ENCODE results near the gene ANKRD36C.
"Not testable (repeated sequence)": the region's sequence is repeated elsewhere in the genome, so short reads cannot be mapped to it uniquely, and the experiment has no call there.

The ANKRD36C gene

DNA sequence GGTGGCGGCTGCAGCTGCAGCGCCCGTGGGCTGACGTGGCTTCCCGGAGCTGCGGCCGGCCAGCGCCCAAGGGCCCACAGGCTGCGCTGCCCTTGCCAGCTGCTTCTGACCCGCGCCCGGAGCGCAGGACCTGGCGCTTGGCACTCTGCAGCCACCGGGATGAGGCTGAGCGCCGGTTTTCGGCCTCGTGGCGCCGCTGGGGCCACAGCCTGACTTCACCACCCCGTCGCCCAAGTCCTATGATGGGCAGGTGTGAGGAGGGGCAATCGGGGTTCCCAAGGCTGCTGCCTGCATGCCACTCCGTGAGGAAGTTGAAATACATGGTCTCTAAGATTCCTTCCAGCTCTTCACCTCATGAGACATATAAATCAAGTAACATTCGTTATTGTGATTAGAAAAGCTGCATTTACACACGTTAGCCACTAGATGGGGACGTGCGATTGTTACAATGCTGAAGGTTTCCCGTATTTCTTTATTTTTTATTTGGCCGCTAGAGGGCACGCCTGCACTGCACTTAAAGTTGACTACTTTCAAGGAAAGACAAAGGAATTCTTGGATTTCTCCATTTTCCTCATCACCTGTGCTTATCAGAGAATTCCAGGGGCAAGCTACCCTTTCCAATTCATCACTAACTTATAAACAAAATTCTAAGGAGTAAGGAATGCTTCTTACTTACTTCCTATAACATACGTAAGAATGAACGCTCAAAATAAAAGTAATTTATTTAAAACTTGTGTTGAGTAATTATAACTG is 1.1 kb upstream of the ANKRD36C start:
- DNase-seq: peak; percentile 68

DNA sequence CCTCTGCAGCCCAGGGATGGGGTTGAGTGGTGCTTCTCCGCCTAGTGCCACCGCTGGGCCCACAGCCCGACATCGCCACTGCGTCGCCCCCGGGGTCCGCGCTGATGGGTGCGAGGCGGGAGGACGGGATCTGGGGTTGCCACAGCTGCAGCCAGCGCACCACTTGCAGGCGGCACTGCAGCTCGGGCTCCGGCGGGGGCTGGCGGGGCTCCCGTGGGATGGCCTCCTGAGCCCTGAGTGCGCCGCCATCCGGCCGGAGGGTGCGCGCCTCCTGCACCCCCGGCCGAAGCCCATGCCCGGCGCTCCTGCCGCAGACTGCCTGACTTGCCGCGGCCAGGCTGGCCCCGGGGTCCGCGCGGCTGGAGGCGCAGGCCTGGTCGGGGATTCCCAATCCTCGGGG is 478 bp upstream of the ANKRD36C start:
- DNase-seq: peak; percentile 38

DNA sequence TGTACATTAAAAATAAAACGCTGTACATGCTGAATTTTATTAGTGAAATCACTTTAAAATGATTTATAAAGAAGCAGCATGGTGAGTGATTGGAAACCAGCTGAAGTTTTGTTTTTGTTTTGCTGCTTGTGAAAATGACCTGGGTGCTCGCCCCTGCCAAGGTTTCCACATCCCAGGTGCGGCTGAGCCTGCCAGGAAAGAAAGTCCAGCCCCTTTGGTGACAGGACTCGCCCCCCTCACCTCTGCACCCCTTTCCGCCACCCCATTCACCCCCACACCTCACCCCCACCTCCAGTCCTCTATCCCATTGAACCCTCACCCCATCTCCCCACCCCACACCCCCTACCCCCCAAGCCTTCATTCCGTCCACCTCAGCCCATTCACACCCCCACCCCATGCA is 740 bp downstream of the ANKRD36C start:
- not testable (repeated sequence) for DNase-seq

GRCh38 chr2:95951662-95952061 is 40.0 kb downstream of the ANKRD36C start:
- DNase-seq: not testable (repeated sequence)

DNA sequence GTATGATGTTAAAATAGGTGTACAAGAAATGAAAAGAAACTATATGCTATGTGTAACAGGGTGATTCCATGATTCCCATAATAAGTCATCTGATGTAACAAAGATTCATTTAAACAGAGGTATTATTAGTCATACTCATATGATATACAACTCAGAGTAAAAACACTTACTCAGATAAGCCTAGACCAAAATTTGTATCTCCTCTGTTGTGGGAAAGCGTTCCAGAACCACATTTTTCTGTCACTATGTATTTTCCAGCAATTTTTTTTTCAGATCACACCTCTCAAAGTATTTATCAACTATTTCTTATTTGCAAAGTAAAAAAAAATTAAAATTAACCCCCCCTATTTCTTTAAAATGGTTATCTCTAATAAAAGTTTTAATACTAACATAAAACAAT is 43.6 kb downstream of the ANKRD36C start:
- not testable (repeated sequence) for DNase-seq

DNA sequence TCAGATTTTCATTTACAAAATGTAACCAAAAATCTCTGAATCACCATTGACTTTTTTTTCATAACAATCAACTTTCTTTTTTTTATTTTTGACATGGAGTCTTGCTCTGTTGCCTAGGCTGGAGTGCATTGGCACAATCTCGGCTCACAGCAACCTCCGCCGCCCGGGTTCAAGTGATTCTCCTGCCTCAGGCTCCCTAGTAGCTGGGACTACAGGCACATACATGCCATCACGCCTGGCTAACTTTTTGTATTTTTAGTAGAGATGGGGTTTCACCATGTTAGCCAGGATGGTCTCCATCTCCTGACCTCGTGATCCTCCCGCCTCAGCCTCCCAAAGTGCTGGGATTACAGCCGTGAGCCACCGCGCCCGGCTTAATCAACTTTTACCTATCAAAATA is 51.7 kb downstream of the ANKRD36C start:
- DNase-seq: not testable (repeated sequence)

GRCh38 chr2:95930740-95931139 is 60.9 kb downstream of the ANKRD36C start:
- not testable (repeated sequence) for DNase-seq

DNA sequence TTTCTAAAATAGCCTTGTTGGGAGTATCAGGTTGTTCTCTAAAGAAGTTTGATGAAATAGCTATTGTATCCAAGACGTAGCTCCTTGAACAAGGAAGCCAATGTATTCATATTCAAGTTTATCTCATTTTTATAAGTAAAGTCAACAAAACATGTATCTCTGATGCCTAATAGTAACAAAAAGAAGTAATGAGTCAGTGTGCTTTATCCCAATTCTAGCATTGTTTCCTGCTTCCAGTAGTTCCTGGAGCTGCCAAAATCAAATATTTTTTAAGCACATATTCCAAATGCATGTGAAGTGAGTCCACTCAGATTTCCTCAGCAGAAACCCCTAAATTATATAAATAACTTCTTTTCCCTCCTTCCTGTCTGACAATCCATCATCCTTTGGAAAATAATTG is 74.6 kb downstream of the ANKRD36C start:
- not testable (repeated sequence) for DNase-seq

DNA sequence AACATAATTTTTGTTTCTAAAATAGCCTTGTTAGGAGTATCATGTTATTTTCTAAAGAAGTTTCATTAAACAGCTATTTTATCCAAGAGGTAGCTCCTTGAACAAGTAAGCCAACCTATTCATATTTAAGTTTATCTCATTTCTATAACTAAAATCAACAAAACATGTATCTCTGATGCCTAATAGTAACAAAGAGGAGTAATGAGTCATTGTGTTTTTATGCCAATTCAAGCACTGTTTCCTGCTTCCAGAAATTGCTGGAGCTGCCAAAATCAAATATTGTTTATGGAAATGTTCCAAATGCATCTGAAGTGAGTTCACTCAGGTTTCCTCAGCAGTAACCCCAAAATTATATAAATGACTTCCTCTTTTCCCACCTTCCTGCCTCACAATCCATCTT is 76.5 kb downstream of the ANKRD36C start:
- DNase-seq: not testable (repeated sequence)

DNA sequence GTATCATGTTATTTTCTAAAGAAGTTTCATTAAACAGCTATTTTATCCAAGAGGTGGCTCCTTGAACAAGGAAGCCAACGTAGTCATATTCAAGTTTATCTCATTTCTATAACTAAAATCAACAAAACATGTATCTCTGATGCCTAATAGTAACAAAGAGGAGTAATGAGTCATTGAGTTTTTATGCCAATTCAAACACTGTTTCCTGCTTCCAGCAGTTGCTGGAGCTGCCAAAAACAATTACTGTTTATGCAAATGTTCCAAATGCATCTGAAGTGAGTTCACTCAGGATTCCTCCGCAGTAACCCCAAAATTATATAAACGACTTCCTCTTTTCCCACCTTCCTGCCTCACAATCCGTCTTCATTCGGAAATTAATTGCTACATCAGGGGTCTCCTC is 80.2 kb downstream of the ANKRD36C start:
- DNase-seq: not testable (repeated sequence)

- not testable (repeated sequence) for DNase-seq
Observed at GRCh38 chr2:95894443-95894842, 97.2 kb downstream of the ANKRD36C start.

GRCh38 chr2:95867929-95868328 is 123.7 kb downstream of the ANKRD36C start:
- DNase-seq: not testable (repeated sequence)

- not testable (repeated sequence) for DNase-seq
Observed at GRCh38 chr2:95867047-95867677, 124.5 kb downstream of the ANKRD36C start.

DNA sequence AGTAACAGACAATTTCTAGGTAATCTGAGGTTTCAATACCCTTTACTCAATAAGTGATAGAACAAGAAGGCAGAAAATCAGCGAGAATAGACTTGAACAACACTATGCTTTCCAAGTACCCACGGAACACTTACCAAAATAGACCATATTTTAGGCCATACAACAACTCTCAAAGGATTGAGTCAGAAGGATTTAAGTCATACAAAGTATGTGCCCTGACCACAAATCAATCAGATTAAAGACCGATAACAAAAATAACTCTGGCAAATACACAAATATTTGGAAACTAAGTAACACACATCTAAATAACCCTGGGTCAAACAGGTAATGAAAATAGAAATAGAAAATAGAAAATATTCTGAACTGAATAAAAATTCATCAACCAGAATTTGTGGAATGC is 129.5 kb downstream of the ANKRD36C start:
- not testable (repeated sequence) for DNase-seq

DNA sequence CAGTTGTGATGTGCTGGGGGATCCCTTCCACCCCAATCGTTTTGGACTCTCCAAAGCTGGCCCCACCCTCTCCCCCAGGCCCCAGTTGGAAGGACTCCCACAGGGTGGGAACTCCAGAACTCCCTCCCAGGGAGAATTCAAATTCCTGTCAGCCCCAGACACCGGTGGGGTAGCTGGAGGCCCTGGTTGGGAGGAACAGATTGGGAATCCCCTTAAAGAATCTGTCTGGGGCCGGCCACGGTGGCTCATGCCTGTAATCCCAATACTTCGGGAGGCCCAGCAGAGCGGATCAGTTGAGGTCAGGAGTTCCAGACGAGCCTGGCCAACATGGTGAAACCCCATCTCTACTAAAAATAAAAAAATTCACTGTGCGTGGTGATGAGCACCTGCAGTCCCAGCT is 155.5 kb downstream of the ANKRD36C start:
- DNase-seq: no peak

DNA sequence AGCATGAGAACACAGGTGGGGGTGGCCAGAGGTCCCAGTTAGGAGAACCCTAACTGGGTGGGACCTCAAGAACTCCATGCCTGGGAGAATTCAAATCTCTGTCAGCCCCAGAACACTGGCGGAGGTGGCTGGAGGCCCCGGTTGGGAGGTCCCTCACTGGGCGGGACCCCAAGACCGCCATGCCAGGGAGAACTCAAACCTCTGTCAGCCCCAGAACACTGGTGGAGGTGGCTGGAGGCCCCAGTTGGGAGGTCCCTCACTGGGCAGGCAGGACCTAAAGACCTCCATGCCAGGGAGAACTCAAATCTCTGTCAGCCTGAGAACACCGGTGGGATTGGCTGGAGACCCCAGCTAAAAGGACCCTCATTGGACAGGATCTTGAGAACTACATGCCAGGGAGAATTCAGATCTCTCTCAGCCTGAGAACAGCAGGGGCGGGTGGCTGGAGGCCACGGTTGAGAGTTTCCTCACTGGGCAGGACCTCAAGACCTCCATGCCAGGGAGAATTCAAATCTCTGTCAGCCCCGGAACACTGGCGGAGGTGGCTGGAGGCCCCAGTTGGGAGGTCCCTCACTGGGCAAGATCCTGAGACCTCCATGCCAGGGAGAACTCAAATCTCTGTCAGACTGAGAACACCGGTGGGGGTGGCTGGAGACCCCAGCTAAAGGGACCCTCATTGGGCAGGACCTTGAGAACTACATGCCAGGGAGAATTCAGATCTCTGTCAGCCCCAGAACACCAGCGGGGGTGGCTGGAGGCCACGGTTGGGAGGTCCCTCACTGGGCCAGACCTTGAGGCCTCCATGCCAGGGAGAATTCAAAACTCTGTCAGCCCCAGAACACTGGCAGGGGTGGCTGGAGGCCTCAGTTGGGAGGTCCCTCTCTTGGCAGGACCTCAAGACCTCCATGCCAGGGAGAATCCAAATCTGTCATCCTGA is 157.3 kb downstream of the ANKRD36C start:
- DNase-seq: not testable (repeated sequence)

- not testable (repeated sequence) for DNase-seq
Observed at GRCh38 chr2:95824218-95824617, 167.4 kb downstream of the ANKRD36C start.

DNA sequence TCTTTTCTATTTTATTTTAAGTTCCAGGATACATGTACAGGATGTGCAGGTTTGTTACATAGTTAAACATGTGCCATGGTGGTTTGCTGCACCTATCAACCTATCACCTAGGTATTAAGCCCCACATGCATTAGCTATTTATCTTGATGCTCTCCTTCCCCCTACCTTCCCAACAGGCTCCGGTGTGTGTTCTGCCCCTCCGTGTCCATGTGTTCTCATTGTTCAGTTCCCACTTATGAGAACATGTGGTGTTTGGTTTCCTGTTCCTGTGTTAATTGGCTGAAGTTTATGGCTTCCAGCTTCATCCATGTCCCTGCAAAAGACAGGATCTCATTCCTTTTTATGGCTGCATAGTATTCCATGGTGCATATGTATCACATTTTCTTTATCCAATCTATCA is 174.1 kb downstream of the ANKRD36C start:
- DNase-seq: not testable (repeated sequence)

DNA sequence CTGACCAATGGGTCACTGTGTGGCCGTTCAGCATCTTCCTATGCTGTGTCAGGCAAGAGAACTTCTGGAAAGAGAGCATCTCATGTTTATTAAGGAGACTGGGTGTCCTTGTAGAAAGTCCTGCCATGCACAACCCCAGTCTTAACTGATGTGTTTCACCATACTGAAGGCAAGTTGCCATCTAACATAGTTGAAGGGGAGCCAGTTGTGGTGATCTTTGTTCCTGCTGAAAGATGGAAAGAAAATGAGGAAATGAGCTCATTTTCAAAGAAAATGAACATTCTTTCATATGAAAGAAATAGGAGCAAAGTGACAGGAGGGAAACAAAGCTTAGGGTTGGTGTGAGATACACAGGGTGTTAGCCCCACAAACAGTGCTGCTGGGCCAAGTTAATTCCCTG is 178.3 kb downstream of the ANKRD36C start:
- DNase-seq: not testable (repeated sequence)

DNA sequence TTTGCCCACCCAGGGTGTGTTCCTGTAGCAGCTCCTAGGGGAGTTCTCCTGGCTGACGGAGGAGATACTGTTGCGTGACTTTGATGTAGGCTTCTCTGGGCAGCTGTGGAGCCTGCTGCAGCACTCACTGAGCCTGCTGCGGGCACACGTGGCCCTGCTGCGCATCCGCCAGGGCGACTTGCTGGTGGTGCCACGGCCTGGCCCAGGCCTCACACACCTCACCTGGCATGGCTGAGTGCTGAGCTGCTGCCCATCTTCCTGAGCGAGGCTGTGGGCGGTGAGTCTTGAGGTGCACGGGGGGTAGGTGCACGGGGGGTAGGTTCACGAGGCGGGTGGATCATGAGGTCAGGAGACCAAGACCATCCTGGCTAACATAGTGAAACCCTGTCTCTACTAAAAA is 191.7 kb downstream of the ANKRD36C start:
- DNase-seq: no peak

DNA sequence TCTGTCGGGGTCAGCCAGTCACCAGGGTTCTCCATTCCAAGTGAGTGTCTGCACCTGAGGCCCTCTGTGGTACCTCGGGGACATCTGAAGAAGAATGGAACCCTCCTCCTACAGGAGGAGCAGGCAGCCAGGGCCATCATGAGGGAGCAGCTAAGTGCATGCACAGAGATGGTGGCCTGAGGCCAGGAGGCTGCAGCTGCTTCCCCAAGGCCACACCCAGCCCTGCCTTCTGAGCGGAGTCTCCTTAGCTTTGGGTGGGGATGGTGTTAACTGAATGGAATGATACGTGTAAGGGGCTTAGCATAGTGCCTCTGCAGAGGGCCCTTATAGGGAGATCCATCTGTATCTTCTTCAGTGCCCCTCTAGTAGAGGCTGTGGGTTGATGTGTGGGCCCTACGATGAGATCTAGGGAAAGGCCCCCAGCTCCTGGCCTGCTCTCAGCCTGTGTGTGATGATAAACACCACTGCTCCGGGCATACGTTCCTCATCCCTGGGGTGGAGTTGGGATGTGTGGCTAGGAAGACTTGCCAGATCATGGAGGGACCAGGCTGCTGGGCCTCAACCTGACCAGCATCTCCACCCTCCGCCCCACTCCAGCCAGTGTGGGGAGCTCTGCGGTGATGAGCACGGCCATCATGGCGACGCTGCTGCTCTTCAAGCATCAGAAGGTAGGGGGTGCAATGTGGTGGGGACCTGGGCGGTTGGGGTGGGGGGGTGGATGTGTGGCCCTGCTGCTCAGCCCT is 192.3 kb downstream of the ANKRD36C start:
- not testable (repeated sequence) for DNase-seq
